Breast epithelium (tissue), 4 donors: ENCODE measurements around the gene IL17RC. TPM values are rescaled to one million over a fixed set of nuclear protein-coding genes. Genes with fewer than 3 reads are reported as not detected.
A peak's percentile ranks its signal among the peaks of the same experiment; 100 is the strongest.
"Not testable (repeated sequence)": the region's sequence is repeated elsewhere in the genome, so short reads cannot be mapped to it uniquely, and the experiment has no call there.

Experiments
- DNase-seq, 2 donors: peaks; one replicate each; pipeline ENCODE4 v3.0.0-alpha.2; 2019; ENCODE audit warnings: low spot score in 2 of 2
- H3K27ac ChIP-seq, 2 donors: fragments of 200-600 bp; sonication (generic) in 1 of 2; one replicate each; pipeline ENCODE4 v1.5.1; 2016 to 2019; ENCODE audit warnings: mild to moderate bottlenecking in 1 of 2
- H3K27me3 ChIP-seq, 2 donors: fragments of 200-600 bp; sonication (generic) in 1 of 2; one replicate each; pipeline versions ENCODE4 v1.5.1 to v1.6.0; 2017 to 2019; ENCODE audit warnings: control low read depth in 1 of 2, mild to moderate bottlenecking in 1 of 2
- H3K36me3 ChIP-seq: fragments of 200-600 bp; one replicate; pipeline ENCODE4 v1.5.1; 2019
- H3K4me1 ChIP-seq, 2 donors: fragments of 200-600 bp; sonication (generic); one replicate each; pipeline ENCODE4 v1.5.1; 2016 to 2019; ENCODE audit warnings: control low read depth in 1 of 2
- H3K4me3 ChIP-seq, 3 donors: fragments of 200-600 bp; sonication (generic); 1 replicate in 2 of 3; 2 replicates in 1 of 3; pipeline ENCODE4 v1.5.1; 2016 to 2019; ENCODE audit warnings: mild to moderate bottlenecking in 3 of 3, moderate library complexity in 2 of 3
- H3K9me3 ChIP-seq, 2 donors: fragments of 200-600 bp; sonication (generic) in 1 of 2; one replicate each; pipeline ENCODE4 v1.5.1; 2016 to 2019; ENCODE audit warnings: control low read depth in 1 of 2
- CTCF ChIP-seq, 3 donors: fragments of 450-650 bp; IDR thresholded peaks; one replicate each; pipeline ENCODE4 v1.5.1; 2016 to 2017; ENCODE audit warnings: antibody characterized with exemption in 3 of 3, mild to moderate bottlenecking in 3 of 3, moderate library complexity in 3 of 3
- POLR2A ChIP-seq: fragments of 450-650 bp; IDR thresholded peaks from one replicate; pipeline ENCODE4 v1.6.1; 2016; ENCODE audit warnings: antibody characterized with exemption, mild to moderate bottlenecking, moderate library complexity
- POLR2AphosphoS5 ChIP-seq, 3 donors: sonication (generic); formaldehyde crosslinking; IDR thresholded peaks; one replicate each; pipeline ENCODE4 v1.6.1; 2017; ENCODE audit warnings: antibody characterized with exemption in 3 of 3
- intact Hi-C: fragments of 100-400 bp; cut with DNase I; formaldehyde crosslinking; loops from one replicate; pipeline ENCODE4 v1.15.1; 2023; ENCODE audit warnings: low total_unique reads
- total RNA-seq, 3 donors: library from RNA; depleted of rRNA; stranded (reverse); fragments of >200 nt; gene quantifications; one replicate each; pipeline ENCODE4 v1.1.0, GENCODE V29; 2016

IL17RC gene
- total RNA-seq, 3 donors from 2014 or later = 59.6 to 119 (median 90.6) TPM

GRCh38 chr3:9935966-9936510, 19.1 kb downstream of the IL17RC start:
- intact Hi-C loops = no loop called here
- Histone ChIP-seq H3K4me3 (no peak overlapping the region), H3K27me3 (no peaks in the 10 kb centered on the region), H3K27ac (no peak overlapping the region), H3K4me1 (peaks cover 0 to 20% of the 10 kb centered on the region in 2 donors), H3K36me3 (no peaks in the 10 kb centered on the region), H3K9me3 (no peaks in the 10 kb centered on the region)
- no peak for DNase-seq
- TF ChIP-seq CTCF (IDR thresholded peaks at IDR 0.05) = no peak
- no peak for TF ChIP-seq POLR2AphosphoS5 (IDR thresholded peaks at IDR 0.05)
- TF ChIP-seq POLR2A = no peak

GRCh38 chr3:9937486-9938238, 20.8 kb downstream of the IL17RC start:
- no peak for DNase-seq
- H3K27ac ChIP-seq = no peak overlapping the region
- no peaks in the 10 kb centered on the region for H3K27me3 ChIP-seq
- TF ChIP-seq POLR2AphosphoS5 (IDR thresholded peaks at IDR 0.05) (no peak), CTCF (IDR thresholded peaks at IDR 0.05) (no peak), POLR2A (no peak)
- no peak overlapping the region for H3K4me3 ChIP-seq
- no peaks in the 10 kb centered on the region for H3K9me3 ChIP-seq
- intact Hi-C loops = no loop called here
- no peaks in the 10 kb centered on the region for H3K36me3 ChIP-seq
- H3K4me1 ChIP-seq = peaks cover 0 to 20% of the 10 kb centered on the region in 2 donors

GRCh38 chr3:9938966-9939365, 22.1 kb downstream of the IL17RC start:
- Histone ChIP-seq H3K27ac (no peak overlapping the region), H3K9me3 (no peaks in the 10 kb centered on the region), H3K4me1 (peaks cover 0 to 20% of the 10 kb centered on the region in 2 donors), H3K27me3 (no peaks in the 10 kb centered on the region), H3K36me3 (no peaks in the 10 kb centered on the region), H3K4me3 (no peak overlapping the region)
- intact Hi-C loops = no loop called here
- DNase-seq = no peak
- TF ChIP-seq POLR2A (no peak), POLR2AphosphoS5 (IDR thresholded peaks at IDR 0.05) (no peak), CTCF (IDR thresholded peaks at IDR 0.05) (no peak)

GRCh38 chr3:9939906-9940305, 23.0 kb downstream of the IL17RC start:
- H3K4me3 ChIP-seq, H3K36me3 ChIP-seq, H3K27ac ChIP-seq, H3K9me3 ChIP-seq, DNase-seq, H3K27me3 ChIP-seq: not testable (repeated sequence)
- H3K4me1 ChIP-seq = peaks cover 0 to 13% of the 10 kb centered on the region in 2 donors
- intact Hi-C loops = loop anchor here (10.0 kb wide), 1 partner anchor 95 kb away; the partner anchor contains the start of gene RPUSD3

GRCh38 chr3:9940746-9941145, 23.8 kb downstream of the IL17RC start:
- Histone ChIP-seq H3K36me3 (no peaks in the 10 kb centered on the region), H3K27ac (peak overlapping the region in 1 of 2 donors; percentile 48), H3K4me3 (no peak overlapping the region), H3K9me3 (no peaks in the 10 kb centered on the region), H3K27me3 (no peaks in the 10 kb centered on the region), H3K4me1 (peaks cover 0 to 4% of the 10 kb centered on the region in 2 donors)
- no peak for DNase-seq
- intact Hi-C loops = loop anchor here (10.0 kb wide), 1 partner anchor 96 kb away; the partner anchor contains the start of gene RPUSD3
- TF ChIP-seq CTCF (IDR thresholded peaks at IDR 0.05) (no peak), POLR2A (no peak), POLR2AphosphoS5 (IDR thresholded peaks at IDR 0.05) (no peak)
